ENCODE data around the gene RPA4.
"Not testable (repeated sequence)": the region's sequence is repeated elsewhere in the genome, so short reads cannot be mapped to it uniquely, and the experiment has no call there.

Gene RPA4, protein sequence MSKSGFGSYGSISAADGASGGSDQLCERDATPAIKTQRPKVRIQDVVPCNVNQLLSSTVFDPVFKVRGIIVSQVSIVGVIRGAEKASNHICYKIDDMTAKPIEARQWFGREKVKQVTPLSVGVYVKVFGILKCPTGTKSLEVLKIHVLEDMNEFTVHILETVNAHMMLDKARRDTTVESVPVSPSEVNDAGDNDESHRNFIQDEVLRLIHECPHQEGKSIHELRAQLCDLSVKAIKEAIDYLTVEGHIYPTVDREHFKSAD

DNA sequence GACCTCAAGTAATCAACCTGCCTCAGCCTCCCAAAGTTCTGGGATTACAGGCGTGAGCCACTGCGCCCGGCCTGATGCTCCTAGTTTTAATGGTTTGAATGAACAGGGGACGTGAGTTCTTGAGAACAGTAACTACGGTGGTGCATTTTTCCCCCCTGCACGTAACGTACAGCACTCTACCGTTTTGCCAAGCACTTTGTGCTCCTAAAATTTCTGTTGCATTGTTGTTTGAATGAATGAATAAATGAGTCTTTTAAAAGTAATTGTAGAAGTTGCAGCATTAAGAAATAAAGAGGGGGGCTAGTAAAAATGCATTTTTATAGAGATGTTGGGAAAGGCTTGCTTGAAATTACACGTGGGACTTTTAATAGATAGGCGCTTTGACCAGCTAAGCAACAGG is at the start of gene RPA4:
TSS of gene RPA4 (plus strand) at position 301 of the 400 bp plus-strand sequence. CDS start 403 bp downstream, outside the sequence.
- no peak for DNase-seq

DNA sequence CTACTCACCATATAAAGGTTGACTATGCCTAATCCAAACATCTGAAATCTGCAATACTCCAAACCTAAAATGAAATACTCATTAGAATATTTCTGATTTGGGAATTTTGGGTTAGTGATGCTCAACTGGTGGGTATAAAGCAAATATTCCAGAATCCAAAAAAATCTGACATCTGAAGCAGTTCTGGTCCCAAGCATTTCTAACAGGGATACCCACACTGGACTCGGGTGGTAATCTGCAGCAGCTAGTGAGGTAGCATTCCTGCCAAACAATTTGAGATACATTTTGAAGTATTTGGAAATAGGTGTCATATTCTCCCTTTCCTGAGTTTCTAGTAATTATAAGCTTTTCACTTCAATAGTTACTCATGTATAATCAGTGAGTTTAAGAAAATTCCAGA is 49.6 kb upstream of the RPA4 start:
- DNase-seq = no peak

DNA sequence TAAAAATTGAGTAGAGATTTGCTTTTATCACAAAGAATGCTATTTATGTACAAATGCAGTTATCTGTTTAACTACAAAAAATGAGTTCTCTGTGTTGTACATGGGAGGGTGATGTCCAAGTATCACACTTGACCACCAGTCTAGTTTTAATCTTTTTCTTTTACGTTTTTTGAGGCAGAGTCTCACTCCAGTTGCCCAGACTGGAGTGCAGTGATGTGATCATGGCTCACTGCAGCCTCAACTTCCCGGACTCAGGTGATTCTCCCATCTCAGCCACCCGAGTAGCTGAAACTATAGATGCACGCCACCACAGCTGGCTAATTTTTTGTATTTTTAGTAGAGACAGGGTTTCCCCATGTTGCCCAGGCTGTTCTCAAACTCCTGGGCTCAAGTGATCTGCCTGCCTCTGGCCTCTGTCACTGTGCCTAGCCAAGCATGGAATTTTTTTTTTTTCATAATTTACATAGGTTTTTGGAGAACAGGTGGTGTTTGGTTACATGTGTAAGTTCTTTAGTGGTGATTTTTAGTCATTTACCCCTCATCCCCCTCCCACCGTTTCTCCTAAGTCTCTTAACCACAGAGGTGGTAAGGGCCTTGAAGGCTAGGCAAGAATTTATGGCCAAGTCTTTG is 47.9 kb upstream of the RPA4 start:
- DNase-seq = no peak

DNA sequence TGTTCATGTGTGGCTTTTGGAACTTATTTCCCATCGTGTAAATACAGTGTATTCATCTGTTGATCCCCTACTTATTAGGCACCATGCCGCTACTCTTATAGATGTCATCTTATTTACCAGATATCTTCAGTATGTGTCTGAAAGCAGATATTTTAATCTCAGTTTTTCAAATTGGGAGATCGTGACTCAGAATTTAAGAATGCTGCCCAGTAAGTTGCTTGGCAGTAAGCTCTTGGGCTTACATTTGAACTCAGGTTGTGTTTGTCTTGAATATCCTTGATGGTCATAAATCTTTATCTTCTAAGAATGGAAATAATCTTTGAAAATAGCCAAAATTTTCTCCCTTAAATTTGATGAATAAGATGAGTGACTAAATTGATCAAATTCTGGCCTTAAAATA is 45.9 kb upstream of the RPA4 start:
- no peak for DNase-seq

DNA sequence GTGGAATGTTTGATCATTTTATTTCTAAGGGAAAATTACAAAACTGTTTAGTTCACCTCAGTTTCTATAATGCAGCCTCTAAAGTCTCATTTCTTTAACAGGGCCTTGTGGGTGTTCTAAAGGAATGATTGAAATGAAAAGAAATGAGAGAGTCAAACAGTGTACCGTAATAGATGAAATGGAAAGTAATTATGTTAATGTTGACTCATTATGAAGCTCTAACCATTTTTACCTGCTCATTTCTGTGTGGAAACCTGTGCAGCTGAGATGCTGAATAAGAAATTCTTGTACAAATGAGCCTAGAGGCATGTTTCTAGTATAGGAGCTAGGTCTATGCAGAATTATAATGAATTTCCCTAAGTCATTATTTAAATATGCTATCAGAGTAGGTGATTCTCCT is 45.2 kb upstream of the RPA4 start:
- no peak for DNase-seq

DNA sequence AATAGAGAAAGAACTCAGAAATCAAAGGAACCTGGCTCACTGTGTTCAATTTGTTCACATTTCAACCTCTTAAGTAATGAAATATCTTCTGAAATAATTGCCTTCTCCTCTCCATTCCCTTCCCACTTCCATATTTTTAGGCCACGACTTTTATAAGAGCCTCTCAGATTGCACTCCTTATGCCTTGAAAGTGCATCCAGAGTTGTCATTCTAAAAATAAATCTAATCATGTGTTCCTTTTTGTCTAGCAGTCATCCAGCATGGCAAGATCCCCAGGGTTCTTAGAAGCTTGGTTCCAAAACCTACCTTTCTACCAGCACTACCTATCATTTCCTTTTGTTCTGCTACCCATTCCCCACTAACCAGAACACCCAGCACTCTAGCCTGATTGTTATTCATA is 42.4 kb upstream of the RPA4 start:
- no peak for DNase-seq

DNA sequence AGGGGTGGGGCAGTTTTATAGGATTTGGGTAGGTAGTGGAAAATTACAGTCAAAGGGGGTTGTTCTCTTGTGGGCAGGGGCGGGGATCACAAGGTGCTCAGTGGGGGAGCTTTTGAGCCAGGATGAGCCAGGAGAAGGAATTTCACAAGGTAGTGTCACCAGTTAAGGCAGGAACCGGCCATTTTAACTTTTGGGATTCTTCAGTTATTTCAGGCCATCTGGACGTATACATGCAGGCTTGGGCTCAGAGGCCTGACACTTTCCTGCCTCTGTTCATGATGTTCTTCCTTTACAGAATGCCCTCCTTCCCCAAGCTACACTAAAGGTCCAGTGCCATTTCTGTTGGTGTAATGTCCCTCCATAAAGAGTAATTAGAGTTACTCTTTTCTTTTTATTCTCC is 41.8 kb upstream of the RPA4 start:
- DNase-seq = not testable (repeated sequence)

DNA sequence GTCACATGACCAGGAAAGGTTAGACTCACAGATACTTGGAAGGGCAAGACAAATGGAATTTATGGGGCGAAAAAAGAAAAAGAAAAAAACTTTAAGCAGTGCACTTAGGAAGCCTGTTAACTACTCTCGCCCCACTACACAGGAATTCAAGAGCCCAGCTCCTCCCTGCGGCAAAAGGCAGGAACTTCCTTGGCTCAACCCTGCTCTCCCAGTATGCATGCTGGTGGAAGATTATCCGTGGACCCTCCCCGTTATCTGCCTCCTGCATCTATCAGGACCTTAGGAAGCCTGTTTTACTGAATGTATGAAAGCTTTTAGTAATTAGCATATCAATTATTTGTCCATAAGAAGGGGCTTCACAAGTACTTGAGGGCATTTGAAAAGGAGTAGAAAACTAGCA is 40.1 kb upstream of the RPA4 start:
- no peak for DNase-seq

DNA sequence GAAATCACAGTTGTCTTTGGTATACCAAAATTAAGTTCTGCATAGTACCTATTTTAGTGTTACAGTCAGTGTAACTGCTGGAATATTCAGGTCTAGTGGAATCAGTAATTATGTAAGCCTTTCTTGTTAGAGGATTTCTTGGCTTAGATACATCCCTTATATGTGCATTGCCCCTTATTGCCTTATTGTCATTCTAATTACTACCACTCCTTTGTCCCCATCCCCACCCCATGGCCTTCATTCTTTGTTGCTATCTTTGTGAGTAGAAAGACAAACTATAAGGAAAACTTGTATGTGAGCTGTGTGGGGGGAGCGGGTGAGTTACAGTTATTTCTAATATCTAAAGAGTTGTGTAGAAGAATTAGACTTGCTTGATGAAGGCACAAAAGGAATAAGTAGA is 36.9 kb upstream of the RPA4 start:
- no peak for DNase-seq

DNA sequence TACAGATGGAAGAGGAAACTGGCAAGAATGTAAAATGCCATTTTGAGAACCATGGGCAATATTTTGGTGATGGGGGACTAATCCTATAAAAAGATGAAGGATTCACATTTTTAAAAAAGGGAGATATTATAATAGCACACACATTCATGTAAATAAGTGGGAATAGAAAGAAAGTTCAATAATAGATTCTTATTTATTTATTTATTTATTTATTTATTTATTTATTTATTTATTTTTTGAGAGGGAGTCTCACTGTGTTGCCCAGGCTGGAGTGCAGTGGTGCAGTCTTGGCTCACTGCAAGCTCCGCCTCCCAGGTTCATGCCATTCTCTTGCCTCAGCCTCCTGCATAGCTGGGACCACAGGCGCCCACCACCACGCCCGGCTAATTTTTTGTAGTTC is 24.3 kb upstream of the RPA4 start:
- not testable (repeated sequence) for DNase-seq

DNA sequence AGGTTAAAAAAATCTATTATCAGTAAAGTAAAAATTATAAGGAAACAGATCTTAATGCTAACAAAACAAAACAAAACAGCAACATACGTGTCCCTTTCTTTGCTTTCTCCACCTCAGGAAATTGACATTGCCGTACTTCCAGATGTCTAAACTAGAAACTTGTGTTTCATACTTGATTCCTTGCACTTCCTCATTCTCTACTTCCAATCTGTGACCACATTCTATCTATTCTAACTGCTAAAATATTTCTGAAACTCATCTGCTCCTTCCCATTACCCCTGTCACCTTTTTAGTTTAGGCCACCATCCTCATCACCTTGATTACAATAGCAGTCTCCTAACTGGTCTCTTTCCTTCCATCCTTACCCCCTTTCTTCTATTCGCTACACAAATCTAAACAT is 22.5 kb upstream of the RPA4 start:
- DNase-seq = no peak

DNA sequence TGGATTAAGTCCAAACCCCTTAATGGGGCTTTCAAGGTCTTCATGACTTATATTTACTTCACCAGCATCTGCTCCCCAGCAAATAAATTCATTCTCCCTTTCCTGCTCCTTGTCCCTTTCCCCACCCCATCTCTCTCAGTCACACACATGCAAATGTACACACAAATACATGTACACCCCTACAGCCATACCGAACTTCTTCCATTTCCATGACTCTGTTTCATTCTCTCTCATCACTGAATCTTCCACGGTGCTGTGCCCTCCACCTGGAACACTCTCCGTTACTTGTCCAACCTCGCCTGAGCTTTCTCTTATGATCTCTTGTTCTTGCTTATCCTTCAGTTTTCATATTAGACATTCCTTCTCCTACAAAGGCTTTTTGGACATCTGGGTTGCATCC is 22.0 kb upstream of the RPA4 start:
- no peak for DNase-seq

DNA sequence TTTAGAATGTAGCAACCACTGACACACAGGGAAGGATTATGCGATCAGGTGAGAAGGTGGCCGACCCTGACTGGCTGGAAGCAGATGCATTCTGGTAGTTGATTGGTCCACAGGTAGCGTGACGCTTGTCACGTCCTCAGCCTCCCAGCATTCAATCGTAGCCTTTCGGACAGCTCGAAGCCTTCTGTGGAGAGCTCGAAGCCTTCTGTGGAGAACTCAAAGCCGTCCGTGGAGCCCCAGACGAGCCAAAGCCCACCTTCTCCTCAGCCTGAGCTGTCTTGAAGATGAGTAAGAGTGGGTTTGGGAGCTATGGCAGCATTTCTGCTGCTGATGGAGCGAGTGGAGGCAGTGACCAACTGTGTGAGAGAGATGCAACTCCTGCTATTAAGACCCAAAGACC is 319 bp downstream of the RPA4 start:
- DNase-seq = no peak

DNA sequence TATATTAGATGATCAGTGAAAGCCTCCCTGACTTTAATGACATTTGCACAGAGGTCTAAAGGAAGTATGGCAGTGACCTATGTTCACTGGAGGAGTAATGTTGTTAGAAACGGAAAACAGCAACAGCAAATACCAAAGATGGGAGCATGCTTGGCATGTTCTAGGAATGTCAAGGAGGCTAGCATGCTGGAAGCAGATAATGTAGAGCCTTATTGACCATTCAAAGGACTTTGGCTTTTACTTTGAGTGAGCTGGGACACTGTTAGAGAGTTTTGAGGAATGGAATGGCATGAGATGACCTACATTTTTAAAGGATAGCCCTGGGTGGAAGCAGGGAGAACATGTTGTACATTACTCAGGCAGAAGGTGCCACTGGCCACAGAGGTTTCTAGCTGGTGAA is 6.0 kb downstream of the RPA4 start:
- DNase-seq = no peak

DNA sequence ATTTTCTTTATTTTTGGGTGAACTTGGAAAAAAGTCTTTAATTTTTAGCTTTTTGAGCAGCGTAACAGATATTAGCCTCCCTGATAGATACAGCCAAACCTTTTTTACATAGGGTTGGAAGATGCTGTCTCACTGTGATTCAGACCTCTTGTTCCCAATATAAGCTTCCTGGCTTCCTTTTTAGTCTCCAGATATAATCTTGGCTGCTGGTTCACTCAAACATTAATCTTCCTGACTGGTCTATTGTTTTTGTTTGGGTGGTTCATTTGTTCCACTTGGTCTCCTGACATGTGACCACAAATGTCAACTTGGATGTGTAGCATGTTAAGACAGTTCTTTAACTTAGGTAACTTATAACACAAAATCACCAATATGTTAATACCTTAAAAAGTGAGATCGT is 23.0 kb downstream of the RPA4 start:
- DNase-seq = no peak

DNA sequence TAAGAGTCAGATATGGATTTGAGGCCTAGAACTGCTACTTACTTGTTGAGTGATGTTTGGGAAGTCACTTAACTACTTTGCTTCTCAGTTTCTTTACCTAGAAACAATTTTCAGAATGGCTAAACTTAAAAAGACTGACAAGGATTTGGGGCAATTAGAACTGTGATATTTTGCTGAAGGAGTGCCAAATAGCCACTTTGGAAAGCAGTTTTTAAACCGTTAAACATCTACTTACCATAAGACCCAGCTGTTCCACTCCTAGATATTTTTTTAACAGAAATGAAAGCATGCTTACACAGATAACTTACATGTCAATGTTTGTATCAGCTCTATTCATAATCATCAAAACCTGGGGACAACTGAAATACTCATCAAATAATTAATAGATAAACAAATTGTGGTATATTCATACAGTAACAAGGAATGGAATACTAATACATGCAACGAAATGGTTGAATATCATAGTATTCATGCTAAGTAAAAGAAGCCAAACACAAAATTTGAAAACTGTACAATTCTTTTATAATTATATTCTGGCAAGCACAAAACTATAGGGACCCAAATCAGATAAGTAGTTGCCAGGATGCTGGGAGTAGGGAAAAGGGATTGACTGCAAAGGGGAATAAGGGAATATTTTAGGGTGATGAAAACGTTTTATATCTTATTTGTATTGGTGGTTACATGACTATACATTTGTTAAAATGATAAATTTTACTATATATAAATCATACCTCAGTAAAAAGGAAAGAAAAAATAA is 24.0 kb downstream of the RPA4 start:
- no peak for DNase-seq

DNA sequence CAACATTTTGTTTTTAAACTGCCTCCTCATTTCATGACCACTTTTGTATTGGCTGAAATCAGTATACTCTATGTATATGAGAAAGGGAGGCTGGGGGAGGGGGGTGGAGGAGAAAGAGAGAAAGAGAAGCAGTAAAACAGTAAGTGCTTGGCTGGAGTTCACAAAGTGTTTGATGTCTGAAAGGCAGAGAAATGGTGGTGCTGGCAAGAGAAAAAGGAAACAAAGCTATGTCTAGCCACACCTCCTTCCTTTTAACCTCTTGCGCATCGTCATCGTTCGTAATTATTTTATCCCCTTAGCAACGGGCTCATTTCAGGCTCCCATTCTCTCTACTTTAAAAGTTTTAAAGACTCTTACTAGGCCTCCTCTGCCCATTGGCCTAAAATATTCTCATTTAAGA is 25.6 kb downstream of the RPA4 start:
- DNase-seq = no peak

DNA sequence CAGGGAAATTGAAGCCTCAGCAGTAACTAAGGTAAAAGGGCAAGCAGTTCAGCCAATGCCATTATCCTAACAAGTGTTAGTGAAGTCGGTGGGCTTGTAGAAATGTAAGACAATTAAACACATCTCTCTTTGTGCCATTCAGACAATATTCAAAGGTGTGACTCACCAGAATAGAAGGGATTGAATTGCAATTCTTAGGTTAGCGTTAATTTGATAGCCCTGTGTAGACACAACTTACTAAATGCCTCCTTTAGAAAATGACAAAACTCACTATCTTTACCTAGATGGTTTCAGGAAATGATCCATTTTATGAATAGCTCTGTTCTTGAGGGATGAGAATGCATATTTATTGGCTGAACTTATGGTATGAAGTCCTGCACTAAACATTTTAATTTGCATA is 35.2 kb downstream of the RPA4 start:
- no peak for DNase-seq

DNA sequence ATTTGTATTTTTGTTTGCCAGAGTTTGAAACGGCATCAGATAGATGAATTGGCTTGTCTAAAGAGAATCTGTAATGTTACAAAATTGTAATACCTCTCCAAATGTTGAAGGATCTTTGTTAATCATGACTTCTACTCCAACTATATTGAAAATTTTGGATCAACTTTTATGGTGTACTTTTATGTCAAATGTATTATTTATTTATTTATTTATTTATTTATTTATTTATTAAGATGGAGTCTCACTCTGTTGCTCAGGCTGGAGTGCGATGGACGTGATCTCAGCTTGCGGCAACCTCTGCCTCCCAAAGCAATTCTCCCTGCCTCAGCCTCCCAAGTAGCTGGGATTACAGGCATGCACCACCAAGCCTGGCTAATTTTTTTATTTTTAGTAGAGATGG is 36.0 kb downstream of the RPA4 start:
- no peak for DNase-seq

DNA sequence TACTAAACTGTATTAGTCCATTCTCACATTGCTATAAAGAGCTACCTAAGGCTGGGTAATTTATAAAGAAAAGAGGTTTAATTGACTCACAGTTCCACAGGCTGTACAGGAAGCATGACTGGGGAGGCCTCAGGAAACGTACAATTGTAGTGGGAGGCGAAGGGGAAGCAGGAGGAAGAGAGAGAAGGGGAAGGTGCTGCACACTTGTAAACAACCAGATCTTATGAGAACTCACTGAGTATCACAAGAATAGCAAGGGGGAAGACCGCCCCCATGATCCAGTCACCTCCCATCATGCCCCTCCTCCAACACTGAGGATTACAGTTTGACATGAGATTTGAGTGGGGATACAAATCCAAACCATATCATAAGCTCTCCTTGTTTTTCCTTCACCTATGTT is 40.9 kb downstream of the RPA4 start:
- DNase-seq = no peak

DNA sequence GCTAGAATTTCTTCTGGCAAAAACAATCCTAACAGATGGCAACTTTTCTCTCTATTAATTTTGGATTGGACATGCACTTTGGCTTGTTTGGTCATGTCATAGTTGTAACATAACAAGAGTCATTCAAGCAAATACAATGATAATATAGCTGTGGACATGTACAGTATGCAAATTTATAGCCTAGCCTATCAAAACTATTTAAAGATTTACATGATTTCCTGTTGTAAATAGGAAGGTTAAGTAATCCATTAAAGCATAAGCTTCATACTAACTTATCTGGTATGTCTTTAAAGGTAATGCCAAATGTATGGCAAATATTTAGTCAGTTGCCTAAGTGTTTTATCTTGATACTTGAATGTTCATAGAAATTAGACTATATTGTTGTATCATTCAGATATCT is 45.3 kb downstream of the RPA4 start:
- DNase-seq = no peak

All from NCI-H2107 (cell line).